ENCODE results near the gene SGCG.

Gene SGCG

DNA sequence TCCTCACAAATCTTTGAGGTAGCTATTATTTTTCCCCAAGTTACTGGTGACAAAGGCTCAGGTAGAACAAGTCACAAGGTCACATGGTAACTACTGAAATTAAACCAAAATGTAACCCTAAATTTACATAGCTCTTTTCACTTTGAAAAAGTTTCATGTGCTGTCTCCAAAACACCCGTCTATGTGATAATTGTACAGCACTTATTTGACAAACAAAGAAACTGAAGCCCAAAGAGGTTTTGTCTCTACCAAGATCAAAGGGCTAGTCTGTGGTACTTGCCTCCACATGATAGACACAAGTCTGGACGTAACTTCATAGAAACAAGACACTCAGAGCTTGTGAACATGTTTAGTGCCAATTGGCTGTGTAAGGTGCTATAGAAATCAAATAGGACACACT lies 144.4 kb downstream of the SGCG start:
- DNase-seq (ENCODE audit: low read depth in 2 of 2), result no peak

- DNase-seq (ENCODE audit: low read depth in 2 of 2), result no peak
These were observed 149.6 kb downstream of the SGCG start for GRCh38 chr13:23330356-23330755.

DNA sequence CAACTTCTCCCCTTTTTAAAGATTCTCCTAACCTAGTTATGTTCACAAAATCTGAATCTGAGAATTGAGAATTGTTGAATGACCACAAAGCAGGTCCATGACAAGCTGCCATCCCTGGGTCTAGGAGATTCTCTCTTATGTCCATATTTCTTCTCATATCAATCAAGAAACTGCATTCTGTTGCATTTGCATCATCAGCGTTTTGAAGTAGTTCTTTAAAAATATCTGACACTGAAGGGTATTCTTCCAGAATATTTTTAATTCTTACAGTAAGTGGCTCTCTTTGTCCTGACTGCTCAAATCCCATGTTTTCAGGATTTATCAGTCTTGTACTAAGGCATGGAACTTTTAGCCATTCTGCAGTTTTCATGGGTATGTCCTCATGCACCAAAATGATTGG lies 158.4 kb downstream of the SGCG start:
- DNase-seq (ENCODE audit: low read depth in 2 of 2), result no peak

- DNase-seq (ENCODE audit: low read depth in 2 of 2), result no peak
These were observed 164.3 kb downstream of the SGCG start for GRCh38 chr13:23344931-23345595.

- DNase-seq (ENCODE audit: low read depth in 2 of 2), result no peak
These were observed 166.8 kb downstream of the SGCG start for GRCh38 chr13:23347601-23348000.

DNA sequence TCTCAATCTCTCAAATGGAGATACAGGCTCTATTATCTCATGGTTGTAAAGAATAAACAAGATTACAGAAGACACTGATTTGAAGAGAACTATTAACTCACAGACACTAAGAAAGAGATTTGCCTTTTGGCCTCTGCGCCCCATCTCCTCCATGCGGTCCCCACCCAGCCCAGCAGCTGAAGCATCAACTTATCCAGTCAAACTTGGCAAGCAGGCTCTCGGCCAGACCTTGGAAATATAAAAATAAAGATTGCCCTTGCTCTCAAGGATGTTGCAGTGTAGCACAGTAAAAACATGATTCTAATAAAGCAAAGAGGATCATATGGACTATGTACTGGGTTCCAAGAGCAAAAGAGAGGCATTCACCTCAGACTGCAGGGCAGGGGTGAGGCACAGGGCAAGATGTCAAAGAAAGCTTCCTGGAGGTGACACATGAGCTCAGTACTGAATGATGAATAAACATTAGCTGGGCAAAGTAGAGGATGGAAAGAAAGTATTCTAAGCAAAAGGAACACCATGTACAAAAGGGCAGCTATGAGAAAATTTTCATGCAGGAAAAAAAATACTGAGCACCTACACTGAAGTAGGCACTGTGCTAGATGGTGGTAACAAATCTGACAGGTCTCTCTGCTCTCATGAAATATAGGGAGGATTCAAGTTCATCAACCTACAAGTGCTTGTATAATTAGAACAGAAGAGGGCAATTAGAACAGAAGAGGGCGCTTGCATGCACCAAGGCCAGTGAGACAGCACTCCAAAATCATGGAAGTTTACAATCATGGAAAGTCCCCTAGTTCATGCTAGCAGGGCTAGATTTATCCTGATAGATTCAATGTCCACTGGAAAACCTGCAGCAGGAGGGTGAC lies 167.7 kb downstream of the SGCG start:
- DNase-seq (ENCODE audit: low read depth in 2 of 2), result no peak

- DNase-seq (ENCODE audit: low read depth in 2 of 2), result no peak
These were observed 168.6 kb downstream of the SGCG start for GRCh38 chr13:23349161-23349897.

DNA sequence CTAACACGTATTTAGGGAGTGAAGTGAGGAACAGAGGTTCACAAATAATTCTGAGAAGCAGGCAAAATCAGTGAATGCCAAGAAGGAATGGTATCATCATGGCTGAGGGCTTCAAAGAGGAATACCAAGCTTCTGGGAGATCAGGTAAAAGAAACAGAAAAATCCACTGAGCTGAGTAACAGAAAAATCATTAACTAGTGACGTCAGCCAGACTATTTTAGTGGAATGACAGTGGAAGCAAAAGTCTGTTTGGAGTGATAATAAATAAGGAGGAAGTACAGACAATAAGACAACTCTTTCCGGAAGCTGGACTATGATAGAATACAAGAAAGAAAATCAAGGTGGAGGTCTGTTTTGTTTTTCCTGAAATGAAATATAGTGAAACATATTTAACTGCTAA lies 169.2 kb downstream of the SGCG start:
- no peak for DNase-seq (ENCODE audit: low read depth in 2 of 2)

GRCh38 chr13:23352161-23352560 lies 171.4 kb downstream of the SGCG start:
- no peak for DNase-seq (ENCODE audit: low read depth in 2 of 2)

GRCh38 chr13:23354520-23354919 lies 173.7 kb downstream of the SGCG start:
- no peak for DNase-seq (ENCODE audit: low read depth in 2 of 2)

DNA sequence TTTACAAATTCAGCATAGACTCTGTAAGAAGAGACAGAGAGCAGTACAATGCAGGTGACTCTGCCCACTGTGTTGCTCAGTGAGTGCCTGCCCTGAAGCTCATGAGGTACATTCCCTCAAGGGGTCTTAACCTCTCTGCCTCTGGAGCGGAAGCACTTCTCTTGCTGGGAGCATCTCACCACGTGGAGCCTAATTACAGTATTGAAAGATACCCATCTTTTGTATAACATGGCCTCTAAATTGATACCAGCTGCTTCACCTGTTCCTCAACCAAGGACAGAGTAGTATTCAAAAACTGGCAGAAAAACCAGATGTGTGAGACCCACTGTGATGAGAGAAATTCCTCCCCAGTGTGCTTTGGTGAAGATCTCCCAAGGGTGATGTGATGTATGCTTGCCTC lies 175.6 kb downstream of the SGCG start:
- no peak for DNase-seq (ENCODE audit: low read depth in 2 of 2)

GRCh38 chr13:23357349-23357748 lies 176.6 kb downstream of the SGCG start:
- DNase-seq (ENCODE audit: low read depth in 2 of 2), result no peak

DNA sequence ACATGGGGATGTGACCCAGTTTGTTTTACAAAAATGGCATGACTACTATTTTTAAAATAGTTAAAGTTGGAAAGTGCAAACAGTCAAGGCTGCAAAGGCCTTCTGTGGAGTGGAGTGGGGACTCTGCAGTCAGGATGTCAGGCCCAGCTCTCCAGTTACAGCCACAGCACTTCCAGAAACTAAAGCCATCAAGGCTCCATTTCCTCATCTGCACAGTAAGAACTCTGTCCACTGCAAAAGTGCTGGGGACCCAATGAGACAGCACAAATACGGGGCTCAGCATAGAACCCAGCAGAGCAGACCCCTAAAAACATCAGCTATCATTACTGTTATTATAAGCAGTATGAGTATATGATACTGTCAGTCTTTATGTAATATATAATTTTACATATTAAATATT lies 179.1 kb downstream of the SGCG start:
- no peak for DNase-seq (ENCODE audit: low read depth in 2 of 2)

- DNase-seq (ENCODE audit: low read depth in 2 of 2), result no peak
These were observed 184.9 kb downstream of the SGCG start for GRCh38 chr13:23365652-23366051.

DNA sequence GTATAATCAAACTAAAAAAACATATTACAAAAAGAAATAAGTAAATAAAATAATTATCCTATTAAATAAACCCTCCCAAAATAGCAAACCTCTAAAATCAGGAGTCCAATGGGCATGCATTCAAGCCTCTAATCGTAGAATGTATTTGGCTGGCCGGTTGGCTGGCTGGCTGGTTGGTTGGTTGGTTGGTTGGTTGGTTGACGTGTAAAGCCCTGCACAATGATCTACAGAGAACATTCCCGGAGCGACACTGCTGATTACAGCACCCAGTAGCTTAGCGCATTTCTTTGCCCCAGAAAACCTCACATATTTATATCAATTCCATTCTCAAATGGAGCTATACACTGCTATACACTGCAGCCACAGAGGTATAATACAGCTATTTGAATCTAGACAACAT lies 187.1 kb downstream of the SGCG start:
- no peak for DNase-seq (ENCODE audit: low read depth in 2 of 2)

- DNase-seq (ENCODE audit: low read depth in 2 of 2), result no peak
These were observed 191.6 kb downstream of the SGCG start for GRCh38 chr13:23372264-23372906.

All from stimulated activated CD8-positive, alpha-beta memory T cell treated with anti-CD3 and anti-CD28 coated beads, Interleukin-2, amount 100 ng/mL, for 48 hours (primary cell).